HepG2 (cell line): ENCODE data around the gene SLC16A1. TPM values are rescaled to one million over a fixed set of nuclear protein-coding genes. Genes with fewer than 3 reads are reported as not detected.

Source experiments
- ATAC-seq: fragments of 200-7000 bp; cut with Tn5 transposase; 3 replicates; pipeline ENCODE4 v1.9.1; 2020; ENCODE audit warnings: mild to moderate bottlenecking, moderate library complexity
- BruUV-seq: library from RNA; stranded (reverse); fragments of 400-500 nt; replicated peaks from 2 replicates; lab custom pipeline; 2021; lab: Mats Ljungman, UMichigan
- CTCF ChIA-PET: fragments of 300-600 bp; formaldehyde crosslinking; extraction: SDS; loops from one replicate; lab custom pipeline; 2021; ENCODE audit warnings: low total read pairs, inconsistent platforms, low intra/inter-chr PET ratio; lab: Yijun Ruan, JAX
- POLR2A ChIA-PET: fragments of 350-600 bp; sonication (Branson Sonifier 250); formaldehyde crosslinking; loops from one replicate; lab custom pipeline; 2020; ENCODE audit warnings: antibody characterized with exemption, inconsistent platforms; lab: Yijun Ruan, JAX
- DNase-seq: peaks from one replicate; pipeline ENCODE4 v3.0.0-alpha.2; 2015; ENCODE audit warnings: low spot score
- FAIRE-seq: peaks from 3 replicates; lab custom pipeline; 2011; peaks lifted over from hg19 to GRCh38; lab: Jason Lieb, UNC
- H2AFZ ChIP-seq: one replicate; pipeline ENCODE4 v1.6.1; 2011; ENCODE audit warnings: low read length, inconsistent platforms
- H3K27ac ChIP-seq: fragments of 300-600 bp; 3 replicates; pipeline ENCODE4 v1.8.0; 2011; ENCODE audit warnings: mixed run types, mild to moderate bottlenecking, mixed read lengths, low read length, inconsistent platforms; ENCODE audit not compliant: insufficient read depth; ENCODE audit errors: extremely low read length
- H3K27me3 ChIP-seq, 2 experiments: fragments of 200-600 bp in 1 of 2; 2 replicates in 1 of 2; 3 replicates in 1 of 2; pipeline versions ENCODE4 v1.6.0 to v1.8.0; 2011; ENCODE audit warnings: low read length in 2 of 2, mild to moderate bottlenecking in 2 of 2, moderate library complexity in 2 of 2, inconsistent platforms in 1 of 2; ENCODE audit not compliant: insufficient read depth in 2 of 2, control insufficient read depth in 1 of 2
- H3K36me3 ChIP-seq, 2 experiments: fragments of 200-600 bp in 1 of 2; replicated peaks in 1 of 2; 2 replicates in 1 of 2; 3 replicates in 1 of 2; pipeline versions ENCODE4 v1.5.1 to v1.8.0; 2011; ENCODE audit warnings: low read length in 2 of 2, inconsistent platforms in 1 of 2; ENCODE audit not compliant: insufficient read depth in 2 of 2, control insufficient read depth in 1 of 2
- H3K4me1 ChIP-seq: 2 replicates; pipeline ENCODE4 v1.5.1; 2012; ENCODE audit warnings: low read length, inconsistent platforms; ENCODE audit not compliant: insufficient read depth
- H3K4me2 ChIP-seq: 2 replicates; pipeline ENCODE4 v1.6.0; 2011; ENCODE audit warnings: low read depth, low read length, inconsistent platforms
- H3K4me3 ChIP-seq, 3 experiments: fragments of 200-600 bp in 1 of 3; sonication (generic), shearing (Covaris generic) in 1 of 3; replicated peaks in 1 of 3; 2 replicates each; pipeline ENCODE4 v1.5.1; 2011 to 2016; ENCODE audit warnings: low read length in 3 of 3, inconsistent platforms in 2 of 3, low read depth in 2 of 3, mild to moderate bottlenecking in 2 of 3, control low read depth in 1 of 3, mixed read lengths in 1 of 3; ENCODE audit not compliant: insufficient read depth in 1 of 3
- H3K79me2 ChIP-seq: one replicate; pipeline ENCODE4 v1.6.1; 2011; ENCODE audit warnings: low read length, inconsistent platforms; ENCODE audit not compliant: insufficient read depth
- H3K9ac ChIP-seq: 2 replicates; pipeline ENCODE4 v1.6.0; 2011; ENCODE audit warnings: mild to moderate bottlenecking, low read depth, low read length, inconsistent platforms; ENCODE audit not compliant: insufficient read depth
- H3K9me3 ChIP-seq: 2 replicates; pipeline ENCODE4 v1.5.1; 2012; ENCODE audit warnings: mild to moderate bottlenecking, low read length
- H4K20me1 ChIP-seq: 2 replicates; pipeline ENCODE4 v1.6.0; 2011; ENCODE audit warnings: inconsistent platforms, mild to moderate bottlenecking, low read length, moderate library complexity; ENCODE audit not compliant: insufficient read depth
- ARNT2 ChIP-seq: sonication (generic); formaldehyde crosslinking; IDR thresholded peaks from 2 replicates; pipeline ENCODE4 v1.8.0; 2022; ENCODE audit warnings: mild to moderate bottlenecking, low read depth, missing genetic modification reagents, moderate library complexity
- ATAD3A ChIP-seq: sonication (generic); formaldehyde crosslinking; IDR thresholded peaks from 2 replicates; pipeline ENCODE4 v1.4.0; 2020; ENCODE audit warnings: missing genetic modification reagents
- E2F2 ChIP-seq: sonication (generic); formaldehyde crosslinking; IDR thresholded peaks from 2 replicates; pipeline ENCODE4 v1.4.0; 2020; ENCODE audit warnings: missing genetic modification reagents, borderline replicate concordance
- HNF1A ChIP-seq, 2 experiments: sonication (generic) in 1 of 2; formaldehyde crosslinking in 1 of 2; IDR thresholded peaks; 2 replicates each; pipeline versions ENCODE4 v1.4.0 to v1.6.1; 2016 to 2020; ENCODE audit warnings: borderline replicate concordance in 1 of 2, low read depth in 1 of 2, mild to moderate bottlenecking in 1 of 2, missing genetic modification reagents in 1 of 2
- MEIS2 ChIP-seq: sonication (generic); formaldehyde crosslinking; IDR thresholded peaks from 2 replicates; pipeline ENCODE4 v1.9.0; 2021; ENCODE audit warnings: mild to moderate bottlenecking, missing genetic modification reagents
- NCOA5 ChIP-seq: sonication (generic); formaldehyde crosslinking; IDR thresholded peaks from 2 replicates; pipeline ENCODE4 v1.4.0; 2020; ENCODE audit warnings: missing genetic modification reagents
- PBX3 ChIP-seq: sonication (generic); formaldehyde crosslinking; IDR thresholded peaks from 2 replicates; pipeline ENCODE4 v1.8.1; 2023; ENCODE audit warnings: missing genetic modification reagents, inconsistent platforms, borderline replicate concordance
- RNF2 ChIP-seq: fragments of 450-650 bp; conservative IDR thresholded peaks from 2 replicates; pipeline ENCODE4 v1.6.1; 2016; ENCODE audit warnings: low read depth
- SETDB1 ChIP-seq: sonication (generic); formaldehyde crosslinking; IDR thresholded peaks from 2 replicates; pipeline ENCODE4 v1.5.1; 2020; ENCODE audit warnings: missing genetic modification reagents, mild to moderate bottlenecking, borderline replicate concordance
- TRIM24 ChIP-seq: sonication (generic); formaldehyde crosslinking; IDR thresholded peaks from 2 replicates; pipeline ENCODE4 v1.8.0; 2022; ENCODE audit warnings: mild to moderate bottlenecking, missing genetic modification reagents
- ZNF160 ChIP-seq: sonication (generic); formaldehyde crosslinking; IDR thresholded peaks from 2 replicates; pipeline ENCODE4 v1.8.0; 2022; ENCODE audit warnings: mild to moderate bottlenecking, inconsistent platforms, missing genetic modification reagents
- ZNF749 ChIP-seq: sonication (generic); formaldehyde crosslinking; IDR thresholded peaks from 2 replicates; pipeline ENCODE4 v1.8.0; 2022; ENCODE audit warnings: mild to moderate bottlenecking, missing genetic modification reagents, moderate library complexity, borderline replicate concordance
- WGBS: methylation state at CpG from one replicate; pipeline ENCODE4 v1.1.6; 2017; ENCODE audit warnings: low lambda C conversion rate; 5-methylcytosine and 5-hydroxymethylcytosine counted together
- in situ Hi-C: cut with HindIII; loops from 2 replicates; pipeline ENCODE4 v1.10.0; 2017; ENCODE audit warnings: low pct_unique_long_range_greater_than_20kb; ENCODE audit not compliant: extremely low pct_ligation_motif_present
- intact Hi-C: fragments of 100-400 bp; cut with micrococcal nuclease; formaldehyde crosslinking; loops from one replicate; pipeline ENCODE4 v1.10.0; 2022; ENCODE audit not compliant: unreplicated experiment
- polyA plus RNA-seq, 8 experiments: library from polyadenylated mRNA; depleted of rRNA in 3 of 8; stranded (reverse) in 7 of 8; unstranded in 1 of 8; fragments of >200 nt; fragmentation: Illumina TruSeq in 4 of 8; extraction: Trizol in 4 of 8; gene quantifications; 2 replicates each; pipeline versions ENCODE4 v1.2.1 to v1.2.3, GENCODE V29; 2011 to 2016; ENCODE audit warnings: low read depth in 4 of 8, missing spikeins in 1 of 8, mixed read lengths in 1 of 8; ENCODE audit not compliant: insufficient read depth in 1 of 8
- total RNA-seq, 5 experiments: library from RNA; depleted of rRNA; stranded (reverse); fragments of >200 nt; fragmentation: Illumina TruSeq; extraction: Trizol; gene quantifications; 2 replicates each; pipeline ENCODE4 v1.2.3, GENCODE V29; 2016; ENCODE audit warnings: low read depth in 1 of 5

SLC16A1 gene
- total and polyA plus RNA-seq, 2 of the 13 experiments (the other 11 are each of a cell fraction or from before 2014, with no cell fraction given) = 106 to 142 TPM

GRCh38 chr1:112946683-112947082 is 9.3 kb downstream of the SLC16A1 start:
- H3K9me3 ChIP-seq = no peaks in the 10 kb centered on the region
- intact Hi-C loops (no loop called here), in situ Hi-C loops (no loop called here)
- FAIRE-seq = no peak
- no peak overlapping the region for H3K9ac ChIP-seq
- H3K27me3 ChIP-seq = no peaks in the 10 kb centered on the region
- no peak for ATAC-seq
- peaks cover 93% of the 10 kb centered on the region for H3K79me2 ChIP-seq
- TF ChIP-seq SETDB1 (CRISPR knock-in tag) = no peak
- TF ChIP-seq TRIM24 (CRISPR knock-in tag) = no peak
- TF ChIP-seq ARNT2 = no peak
- TF ChIP-seq ZNF160 = no peak
- no peak for TF ChIP-seq HNF1A (IDR thresholded peaks at IDR 0.05; ENCODE audit: low read depth)
- no peak for TF ChIP-seq HNF1A (CRISPR knock-in tag; IDR thresholded peaks at IDR 0.05; ENCODE audit: borderline replicate concordance)
- no peak for TF ChIP-seq E2F2 (CRISPR knock-in tag)
- TF ChIP-seq ATAD3A (CRISPR knock-in tag) = no peak
- TF ChIP-seq PBX3 (CRISPR knock-in tag) = no peak
- no peak for TF ChIP-seq MEIS2 (CRISPR knock-in tag)
- no peak for TF ChIP-seq ZNF749 (CRISPR knock-in tag)
- no peak for TF ChIP-seq NCOA5 (CRISPR knock-in tag)
- TF ChIP-seq RNF2 = no peak
- peaks cover 0 to 12% of the 10 kb centered on the region in 2 experiments; a peak in 2 of 5 replicates for H3K36me3 ChIP-seq
- H2AFZ ChIP-seq = no peak overlapping the region
- no TSS peak for BruUV-seq
- H3K27ac ChIP-seq = no peak overlapping the region
- 95% methylated on average over 3 of the region's 3 CpGs for WGBS
- peaks cover 18% of the 10 kb centered on the region for H3K4me1 ChIP-seq
- ChIA-PET CTCF (no interaction called here), POLR2A (interaction anchor here (0.7 to 1.8 kb wide), 2 partner anchors 9 to 10 kb away, joined by 3 to 9 read pairs; partner anchors contain the start of gene SLC16A1)
- DNase-seq = no peak
- no peak overlapping the region for H3K4me2 ChIP-seq
- H3K4me3 ChIP-seq = no peak overlapping the region
- H4K20me1 ChIP-seq = peaks cover 40% of the 10 kb centered on the region
